Muscle layer of colon (tissue), 2 donors: ENCODE results near the gene SLC45A2.
A peak's percentile ranks its signal among the peaks of the same experiment; 100 is the strongest.

Experiments
- H3K27ac ChIP-seq: one replicate; pipeline ENCODE4 v1.7.0; 2013; ENCODE audit warnings: low read depth, mild to moderate bottlenecking, low read length, moderate library complexity
- H3K27me3 ChIP-seq, 2 donors: one replicate each; pipeline ENCODE4 v1.7.0; 2013; ENCODE audit warnings: low read length in 2 of 2, mild to moderate bottlenecking in 2 of 2; ENCODE audit not compliant: insufficient read depth in 2 of 2, control insufficient read depth in 1 of 2
- H3K36me3 ChIP-seq: one replicate; pipeline ENCODE4 v1.7.0; 2013; ENCODE audit warnings: mild to moderate bottlenecking, low read length; ENCODE audit not compliant: insufficient read depth
- H3K4me1 ChIP-seq: one replicate; pipeline ENCODE4 v1.7.0; 2013; ENCODE audit warnings: mild to moderate bottlenecking, low read length; ENCODE audit not compliant: insufficient read depth
- H3K4me3 ChIP-seq, 2 donors: one replicate each; pipeline ENCODE4 v1.7.0; 2013; ENCODE audit warnings: low read length in 2 of 2, low read depth in 1 of 2, mild to moderate bottlenecking in 1 of 2, moderate library complexity in 1 of 2
- H3K9ac ChIP-seq: one replicate; pipeline ENCODE4 v1.7.0; 2013; ENCODE audit warnings: low read length
- H3K9me3 ChIP-seq: one replicate; pipeline ENCODE4 v1.7.0; 2013; ENCODE audit warnings: mild to moderate bottlenecking, low read length
- donor health status: abdominal sarcoma.
- donor health status: Adenocarcinoma of cecum.

SLC45A2 gene

GRCh38 chr5:33985447-33985846 lies 954 bp upstream of the SLC45A2 start:
- no peaks in the 10 kb centered on the region for H3K4me1 ChIP-seq
- no peaks in the 10 kb centered on the region for H3K27me3 ChIP-seq
- H3K27ac ChIP-seq: no peak overlapping the region
- no peak overlapping the region for H3K4me3 ChIP-seq
- no peak overlapping the region for H3K9ac ChIP-seq
- H3K9me3 ChIP-seq: no peaks in the 10 kb centered on the region
- H3K36me3 ChIP-seq: peaks cover 14% of the 10 kb centered on the region

GRCh38 chr5:33984178-33984577 lies 315 bp downstream of the SLC45A2 start:
- Histone ChIP-seq H3K36me3 (peaks cover 13% of the 10 kb centered on the region), H3K4me1 (no peaks in the 10 kb centered on the region), H3K9ac (no peak overlapping the region), H3K27ac (no peak overlapping the region), H3K4me3 (no peak overlapping the region), H3K9me3 (no peaks in the 10 kb centered on the region), H3K27me3 (no peaks in the 10 kb centered on the region)

- no peaks in the 10 kb centered on the region for H3K9me3 ChIP-seq
- peaks cover 8% of the 10 kb centered on the region for H3K4me1 ChIP-seq
- no peak overlapping the region for H3K4me3 ChIP-seq
- no peaks in the 10 kb centered on the region for H3K36me3 ChIP-seq
- H3K27me3 ChIP-seq: no peaks in the 10 kb centered on the region
- H3K9ac ChIP-seq: no peak overlapping the region
- H3K27ac ChIP-seq: no peak overlapping the region
These were observed 2.9 kb downstream of the SLC45A2 start for GRCh38 chr5:33981408-33982162.

GRCh38 chr5:33980030-33980429 lies 4.5 kb downstream of the SLC45A2 start:
- H3K27ac ChIP-seq: no peak overlapping the region
- H3K4me3 ChIP-seq: no peak overlapping the region
- H3K9me3 ChIP-seq: no peaks in the 10 kb centered on the region
- H3K27me3 ChIP-seq: no peaks in the 10 kb centered on the region
- H3K9ac ChIP-seq: no peak overlapping the region
- H3K36me3 ChIP-seq: no peaks in the 10 kb centered on the region
- H3K4me1 ChIP-seq: peaks cover 20% of the 10 kb centered on the region

GRCh38 chr5:33978306-33978705 lies 6.2 kb downstream of the SLC45A2 start:
- H3K9me3 ChIP-seq: no peaks in the 10 kb centered on the region
- H3K9ac ChIP-seq: no peak overlapping the region
- H3K4me3 ChIP-seq: no peak overlapping the region
- H3K27me3 ChIP-seq: no peaks in the 10 kb centered on the region
- H3K4me1 ChIP-seq: peaks cover 20% of the 10 kb centered on the region
- no peak overlapping the region for H3K27ac ChIP-seq
- no peaks in the 10 kb centered on the region for H3K36me3 ChIP-seq

- peak overlapping the region; percentile 30 for H3K27ac ChIP-seq
- H3K4me1 ChIP-seq: peaks cover 20% of the 10 kb centered on the region
- no peaks in the 10 kb centered on the region for H3K27me3 ChIP-seq
- H3K36me3 ChIP-seq: no peaks in the 10 kb centered on the region
- H3K9ac ChIP-seq: no peak overlapping the region
- H3K4me3 ChIP-seq: no peak overlapping the region
- no peaks in the 10 kb centered on the region for H3K9me3 ChIP-seq
These were observed 8.2 kb downstream of the SLC45A2 start for GRCh38 chr5:33976307-33976706.

- no peaks in the 10 kb centered on the region for H3K36me3 ChIP-seq
- H3K27me3 ChIP-seq: no peaks in the 10 kb centered on the region
- H3K4me1 ChIP-seq: peaks cover 20% of the 10 kb centered on the region
- H3K27ac ChIP-seq: peak overlapping the region; percentile 30
- H3K4me3 ChIP-seq: no peak overlapping the region
- no peak overlapping the region for H3K9ac ChIP-seq
- H3K9me3 ChIP-seq: no peaks in the 10 kb centered on the region
These were observed 8.6 kb downstream of the SLC45A2 start for GRCh38 chr5:33975852-33976251.

- H3K27me3 ChIP-seq: no peaks in the 10 kb centered on the region
- H3K4me3 ChIP-seq: no peak overlapping the region
- H3K36me3 ChIP-seq: no peaks in the 10 kb centered on the region
- H3K4me1 ChIP-seq: peaks cover 20% of the 10 kb centered on the region
- no peak overlapping the region for H3K27ac ChIP-seq
- H3K9ac ChIP-seq: no peak overlapping the region
- H3K9me3 ChIP-seq: no peaks in the 10 kb centered on the region
These were observed 11.2 kb downstream of the SLC45A2 start for GRCh38 chr5:33973271-33973670.

GRCh38 chr5:33969572-33970452 lies 14.7 kb downstream of the SLC45A2 start:
- no peak overlapping the region for H3K27ac ChIP-seq
- no peaks in the 10 kb centered on the region for H3K9me3 ChIP-seq

GRCh38 chr5:33968211-33969005 lies 16.1 kb downstream of the SLC45A2 start:
- no peaks in the 10 kb centered on the region for H3K27me3 ChIP-seq
- H3K36me3 ChIP-seq: no peaks in the 10 kb centered on the region
- no peak overlapping the region for H3K9ac ChIP-seq
- H3K4me1 ChIP-seq: no peaks in the 10 kb centered on the region
- no peak overlapping the region for H3K4me3 ChIP-seq
- no peaks in the 10 kb centered on the region for H3K9me3 ChIP-seq
- no peak overlapping the region for H3K27ac ChIP-seq

More at GRCh38 chr5:33969572-33970452, 14.7 kb downstream of the SLC45A2 start:
- no peaks in the 10 kb centered on the region for H3K4me1 ChIP-seq
- H3K9ac ChIP-seq: no peak overlapping the region
- H3K4me3 ChIP-seq: no peak overlapping the region
- no peaks in the 10 kb centered on the region for H3K36me3 ChIP-seq
- no peaks in the 10 kb centered on the region for H3K27me3 ChIP-seq

GRCh38 chr5:33966805-33967204 lies 17.7 kb downstream of the SLC45A2 start:
- H3K9ac ChIP-seq: no peak overlapping the region
- no peaks in the 10 kb centered on the region for H3K9me3 ChIP-seq
- no peak overlapping the region for H3K27ac ChIP-seq
- H3K4me3 ChIP-seq: no peak overlapping the region
- H3K36me3 ChIP-seq: no peaks in the 10 kb centered on the region
- no peaks in the 10 kb centered on the region for H3K27me3 ChIP-seq
- no peaks in the 10 kb centered on the region for H3K4me1 ChIP-seq
